Measurements from ENCODE around the gene PABPN1. TPM values are rescaled to one million over a fixed set of nuclear protein-coding genes. Genes with fewer than 3 reads are reported as not detected.

PABPN1 gene
- total RNA-seq, 2 donors from 2014 or later = 293 TPM

- no peak overlapping the region for H3K9ac ChIP-seq (ENCODE audit: extremely low read depth, low read length, poor library complexity, severe bottlenecking)
- no peaks in the 10 kb centered on the region for H3K36me3 ChIP-seq (ENCODE audit: control insufficient read depth, insufficient read depth, low read length)
- H3K9me3 ChIP-seq (ENCODE audit: control insufficient read depth, low read length) = peaks cover 3% of the 10 kb centered on the region
- no peak overlapping the region for H3K27ac ChIP-seq (ENCODE audit: low read depth, low read length)
- peaks cover 23% of the 10 kb centered on the region for H3K4me1 Mint-ChIP-seq
- H3K27me3 ChIP-seq (ENCODE audit: control insufficient read depth, insufficient read depth, low read length, poor library complexity, severe bottlenecking) = peaks cover 8% of the 10 kb centered on the region
- WGBS, 2 experiments (ENCODE audit: insufficient coverage in 1 of 2, insufficient read length in 1 of 2) = 89 to 95% methylated on average over 5 to 8 of the region's 8 CpGs
- peaks cover 21% of the 10 kb centered on the region for H3K36me3 Mint-ChIP-seq (ENCODE audit: low read depth)
- DNase-seq = no peak
- H3K4me3 Mint-ChIP-seq = no peak overlapping the region
- H3K27ac Mint-ChIP-seq = no peak overlapping the region
- H3K4me3 ChIP-seq (ENCODE audit: low read length) = no peak overlapping the region
- peaks cover 37% of the 10 kb centered on the region for H3K27me3 Mint-ChIP-seq (ENCODE audit: insufficient read depth)
- no peak for TF ChIP-seq CTCF (conservative IDR thresholded peaks at IDR 0.05)
- H3K4me1 ChIP-seq (ENCODE audit: control insufficient read depth, insufficient read depth, low read length) = peaks cover 18% of the 10 kb centered on the region
- H3K9me3 Mint-ChIP-seq = peaks cover 1% of the 10 kb centered on the region
Observed at GRCh38 chr14:23349156-23349845, 28.0 kb downstream of the PABPN1 start.

- Mint-ChIP-seq H3K4me3 (peak overlapping the region; percentile 60), H3K27me3 (ENCODE audit: insufficient read depth) (peaks cover 46% of the 10 kb centered on the region), H3K36me3 (ENCODE audit: low read depth) (peaks cover 24% of the 10 kb centered on the region), H3K9me3 (peaks cover 1% of the 10 kb centered on the region), H3K4me1 (peaks cover 1% of the 10 kb centered on the region), H3K27ac (no peak overlapping the region)
- peak overlapping the region; percentile 41 for H3K9ac ChIP-seq (ENCODE audit: extremely low read depth, low read length, poor library complexity, severe bottlenecking)
- H3K36me3 ChIP-seq (ENCODE audit: control insufficient read depth, insufficient read depth, low read length) = peaks cover 6% of the 10 kb centered on the region
- H3K27ac ChIP-seq (ENCODE audit: low read depth, low read length) = peak overlapping the region; percentile 79
- H3K4me1 ChIP-seq (ENCODE audit: control insufficient read depth, insufficient read depth, low read length) = no peaks in the 10 kb centered on the region
- peak; percentile 38 for TF ChIP-seq CTCF (conservative IDR thresholded peaks at IDR 0.05)
- no peaks in the 10 kb centered on the region for H3K9me3 ChIP-seq (ENCODE audit: control insufficient read depth, low read length)
- peak overlapping the region; percentile 81 for H3K4me3 ChIP-seq (ENCODE audit: low read length)
- WGBS, 2 experiments (ENCODE audit: insufficient coverage in 1 of 2, insufficient read length in 1 of 2) = 4 to 11% methylated on average over 17 to 61 of the region's 61 CpGs
- peaks cover 8% of the 10 kb centered on the region for H3K27me3 ChIP-seq (ENCODE audit: control insufficient read depth, insufficient read depth, low read length, poor library complexity, severe bottlenecking)
- DNase-seq = peak; percentile 76
Observed at GRCh38 chr14:23351681-23352505, 30.6 kb downstream of the PABPN1 start.

DNA sequence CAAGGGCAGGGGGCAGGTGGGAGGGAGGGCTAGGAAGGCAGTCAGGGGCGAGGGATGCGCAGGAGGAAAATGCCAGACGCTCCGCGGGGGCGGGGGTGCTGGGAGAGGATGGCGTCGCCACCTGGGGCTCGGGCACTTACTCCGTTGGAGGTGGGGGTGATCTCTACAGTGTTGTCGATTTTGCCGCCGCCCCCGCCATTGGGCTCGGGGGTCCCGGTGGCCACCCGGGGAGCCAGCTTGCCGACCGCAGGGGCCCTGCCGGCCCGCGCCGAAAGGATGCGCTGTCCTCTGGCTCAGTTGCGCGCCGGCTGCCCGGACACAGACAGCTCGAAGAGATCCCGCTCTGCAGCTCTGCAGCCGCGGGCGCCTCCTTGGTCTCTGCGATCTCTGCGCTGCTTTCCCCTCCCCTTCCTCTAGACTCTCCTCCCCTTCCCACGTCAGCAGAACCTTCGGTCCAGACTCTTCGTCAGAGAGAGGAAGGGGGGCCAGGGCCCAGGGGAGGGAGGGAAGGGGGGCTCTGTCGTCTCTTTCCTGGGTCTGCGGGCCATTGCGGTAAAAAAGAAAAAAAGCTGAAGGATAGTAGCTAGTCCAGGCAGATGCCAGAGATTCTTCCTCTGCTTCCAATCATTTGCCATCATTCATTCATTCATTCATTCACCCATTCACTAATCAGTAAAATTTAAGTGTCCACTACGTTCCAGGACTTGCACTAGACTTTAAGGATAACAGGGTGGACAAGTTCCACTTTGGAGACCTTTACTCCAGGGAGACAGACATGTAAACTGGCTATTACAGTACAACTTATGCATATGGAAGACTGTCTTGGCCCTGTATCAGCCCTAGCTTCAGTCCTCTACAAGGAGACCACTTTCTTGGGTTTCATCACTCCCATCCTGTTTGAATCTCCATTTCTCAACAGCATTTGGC lies 31.5 kb downstream of the PABPN1 start, which contains the start of gene SLC22A17:
Gene SLC22A17, minus strand, starts transcription at position 382 of the 927 bp plus-strand sequence.
- Mint-ChIP-seq H3K4me3 (peak within 1 kb of the TSS; percentile 60), H3K4me1 (peaks cover 1% of the 10 kb centered on the region), H3K36me3 (ENCODE audit: low read depth) (peaks cover 24% of the 10 kb centered on the region), H3K9me3 (peaks cover 1% of the 10 kb centered on the region), H3K27ac (peak within 1 kb of the TSS; percentile 16), H3K27me3 (ENCODE audit: insufficient read depth) (peaks cover 46% of the 10 kb centered on the region)
- H3K27me3 ChIP-seq (ENCODE audit: control insufficient read depth, insufficient read depth, low read length, poor library complexity, severe bottlenecking) = peaks cover 8% of the 10 kb centered on the region
- peak within 1 kb of the TSS; percentile 41 for H3K9ac ChIP-seq (ENCODE audit: extremely low read depth, low read length, poor library complexity, severe bottlenecking)
- no peaks in the 10 kb centered on the region for H3K9me3 ChIP-seq (ENCODE audit: control insufficient read depth, low read length)
- H3K4me1 ChIP-seq (ENCODE audit: control insufficient read depth, insufficient read depth, low read length) = no peaks in the 10 kb centered on the region
- peak within 1 kb of the TSS; percentile 79 for H3K27ac ChIP-seq (ENCODE audit: low read depth, low read length)
- peak; percentile 93 for DNase-seq
- WGBS, 2 experiments (ENCODE audit: insufficient coverage in 1 of 2, insufficient read length in 1 of 2) = 1 to 3% methylated on average over 23 to 42 of the region's 42 CpGs
- TF ChIP-seq CTCF (conservative IDR thresholded peaks at IDR 0.05) = no peak
- peaks cover 15% of the 10 kb centered on the region for H3K36me3 ChIP-seq (ENCODE audit: control insufficient read depth, insufficient read depth, low read length)
- H3K4me3 ChIP-seq (ENCODE audit: low read length) = peak within 1 kb of the TSS; percentile 81
